AG04449 (cell line): ENCODE results near the gene RALB.
A peak's percentile ranks its signal among the peaks of the same experiment; 100 is the strongest.

ENCODE experiments used
- CTCF ChIA-PET: fragments of 350-600 bp; formaldehyde crosslinking; extraction: SDS; loops from one replicate; lab custom pipeline; 2021; ENCODE audit warnings: antibody characterized with exemption; lab: Yijun Ruan, JAX
- POLR2A ChIA-PET: fragments of 400-600, 350-600 bp; formaldehyde crosslinking; extraction: SDS; loops from one replicate; lab custom pipeline; 2020; ENCODE audit warnings: antibody characterized with exemption, inconsistent platforms; lab: Yijun Ruan, JAX
- DNase-seq: peaks from one replicate; pipeline ENCODE4 v3.0.0-alpha.2; 2010; ENCODE audit warnings: low read depth, low spot score
- H3K4me3 ChIP-seq: 2 replicates; pipeline ENCODE4 v1.5.1; 2011; ENCODE audit warnings: low read depth, mild to moderate bottlenecking, control low read depth, low read length
- CTCF ChIP-seq: IDR thresholded peaks from one replicate; pipeline ENCODE4 v1.5.1; 2011; ENCODE audit warnings: mild to moderate bottlenecking, moderate library complexity, low read length, control low read depth, inconsistent platforms; ENCODE audit not compliant: insufficient read depth; ENCODE audit errors: missing control alignments

Gene RALB

GRCh38 chr2:120252225-120253020 lies at the start of gene RALB:
Gene RALB, plus strand, starts transcription at chr2:120252852. Its CDS starts 25,813 bp downstream, at chr2:120278665.
- TF ChIP-seq CTCF = no peak
- ChIA-PET POLR2A (interaction anchor here (0.7 to 1.7 kb wide), 6 partner anchors 12 to 62 kb away, joined by 3 to 13 read pairs (median 4); partner anchors contain the start of gene TMEM185B), CTCF (interaction anchor here (0.6 to 4.5 kb wide), 6 partner anchors 9 to 428 kb away, joined by 3 to 16 read pairs (median 6); no protein-coding TSS in a partner anchor)
- peak within 1 kb of the TSS; percentile 82 for H3K4me3 ChIP-seq
- DNase-seq = peak; percentile 87

GRCh38 chr2:120203251-120204021 lies 49.2 kb upstream of the RALB start:
- no peak for TF ChIP-seq CTCF

GRCh38 chr2:120204022-120204405 lies 48.6 kb upstream of the RALB start:
- ChIA-PET CTCF (no interaction called here), POLR2A (interaction anchor here (1.0 kb wide), 1 partner anchor 109 kb away, joined by 4 read pairs; no protein-coding TSS in a partner anchor)
- no peak for DNase-seq
- no peak for TF ChIP-seq CTCF
- H3K4me3 ChIP-seq = no peak overlapping the region

More at GRCh38 chr2:120203251-120204021, 49.2 kb upstream of the RALB start:
- no peak overlapping the region for H3K4me3 ChIP-seq
- no peak for DNase-seq
- ChIA-PET POLR2A (interaction anchor here (1.0 kb wide), 1 partner anchor 110 kb away, joined by 4 read pairs; no protein-coding TSS in a partner anchor), CTCF (no interaction called here)

GRCh38 chr2:120204417-120204816 lies 48.2 kb upstream of the RALB start:
- ChIA-PET CTCF (interaction anchor here (0.9 kb wide), 1 partner anchor 28 kb away, joined by 3 read pairs; no protein-coding TSS in a partner anchor), POLR2A (interaction anchor here (1.0 kb wide), 1 partner anchor 109 kb away, joined by 4 read pairs; no protein-coding TSS in a partner anchor)
- no peak for TF ChIP-seq CTCF
- no peak for DNase-seq
- H3K4me3 ChIP-seq = no peak overlapping the region

- ChIA-PET POLR2A (no interaction called here), CTCF (interaction anchor here (0.9 kb wide), 1 partner anchor 29 kb away, joined by 3 read pairs; no protein-coding TSS in a partner anchor)
- DNase-seq = no peak
- no peak overlapping the region for H3K4me3 ChIP-seq
- TF ChIP-seq CTCF = no peak
Measured at GRCh38 chr2:120204945-120205670, 47.5 kb upstream of the RALB start.
